Neuronal stem cell (in vitro differentiated cells): ENCODE measurements around the gene ZFAND2B.

Experiments
- DNase-seq: peaks from one replicate; pipeline ENCODE4 v3.0.0-alpha.2; 2013; ENCODE audit warnings: low spot score
- H2AFZ ChIP-seq: one replicate; pipeline ENCODE4 v1.6.1; 2013; ENCODE audit warnings: mild to moderate bottlenecking, low read length, inconsistent platforms
- H2AK5ac ChIP-seq: 2 replicates; pipeline ENCODE4 v1.6.1; 2013; ENCODE audit warnings: low read depth, mild to moderate bottlenecking, inconsistent platforms, low read length, moderate library complexity, mixed read lengths
- H2BK120ac ChIP-seq: 2 replicates; pipeline ENCODE4 v1.6.1; 2013; ENCODE audit warnings: low read depth, mild to moderate bottlenecking, inconsistent platforms, low read length, moderate library complexity, mixed read lengths
- H2BK12ac ChIP-seq: one replicate; pipeline ENCODE4 v1.6.1; 2013; ENCODE audit warnings: low read length, inconsistent platforms
- H2BK15ac ChIP-seq: 2 replicates; pipeline ENCODE4 v1.6.1; 2013; ENCODE audit warnings: mild to moderate bottlenecking, low read length, inconsistent platforms, mixed read lengths
- H2BK5ac ChIP-seq: one replicate; pipeline ENCODE4 v1.6.1; 2013; ENCODE audit warnings: inconsistent platforms, mild to moderate bottlenecking, low read length, moderate library complexity
- H3K14ac ChIP-seq: one replicate; pipeline ENCODE4 v1.6.1; 2013; ENCODE audit warnings: low read length, inconsistent platforms
- H3K18ac ChIP-seq: 2 replicates; pipeline ENCODE4 v1.6.1; 2013; ENCODE audit warnings: low read length, inconsistent platforms
- H3K23ac ChIP-seq: 2 replicates; pipeline ENCODE4 v1.6.1; 2013; ENCODE audit warnings: low read depth, mild to moderate bottlenecking, mixed read lengths, low read length, inconsistent platforms; ENCODE audit not compliant: poor library complexity
- H3K27ac ChIP-seq: replicated peaks from 3 replicates; pipeline ENCODE4 v1.5.1; 2013; ENCODE audit warnings: low read length, inconsistent platforms
- H3K27me3 ChIP-seq, 3 experiments: 2 replicates each; pipeline ENCODE4 v1.6.1; 2013; ENCODE audit warnings: low read length in 3 of 3, mild to moderate bottlenecking in 2 of 3, inconsistent platforms in 1 of 3, low read depth in 1 of 3, mixed read lengths in 1 of 3, moderate library complexity in 1 of 3; ENCODE audit not compliant: control insufficient read depth in 3 of 3, insufficient read depth in 3 of 3
- H3K36me3 ChIP-seq, 2 donors: replicated peaks in 1 of 2; 2 replicates each; pipeline ENCODE4 v1.6.1; 2013; ENCODE audit warnings: low read length in 2 of 2; ENCODE audit not compliant: control insufficient read depth in 2 of 2, insufficient read depth in 2 of 2
- H3K4ac ChIP-seq: 2 replicates; pipeline ENCODE4 v1.6.1; 2013; ENCODE audit warnings: inconsistent platforms, mild to moderate bottlenecking, low read length, moderate library complexity
- H3K4me1 ChIP-seq, 2 donors: 1 replicate in 1 of 2; 2 replicates in 1 of 2; pipeline ENCODE4 v1.6.1; 2013; ENCODE audit warnings: low read length in 2 of 2, low read depth in 1 of 2; ENCODE audit not compliant: control insufficient read depth in 2 of 2, insufficient read depth in 1 of 2
- H3K4me2 ChIP-seq: one replicate; pipeline ENCODE4 v1.6.1; 2013; ENCODE audit warnings: mild to moderate bottlenecking, low read length, inconsistent platforms; ENCODE audit not compliant: insufficient read depth, poor library complexity, severe bottlenecking
- H3K4me3 ChIP-seq, 2 donors: 2 replicates each; pipeline ENCODE4 v1.5.1; 2013; ENCODE audit warnings: low read length in 2 of 2, mild to moderate bottlenecking in 2 of 2, inconsistent platforms in 1 of 2, moderate library complexity in 1 of 2
- H3K79me1 ChIP-seq: one replicate; pipeline ENCODE4 v1.6.1; 2013; ENCODE audit warnings: low read depth, mild to moderate bottlenecking, inconsistent platforms, low read length, moderate library complexity
- H3K9ac ChIP-seq: one replicate; pipeline ENCODE4 v1.6.1; 2013; ENCODE audit warnings: mild to moderate bottlenecking, low read depth, low read length, inconsistent platforms; ENCODE audit not compliant: poor library complexity
- H3K9me3 ChIP-seq, 2 donors: replicated peaks in 1 of 2; 2 replicates each; pipeline versions ENCODE3 to v1.6.1; 2013; ENCODE audit warnings: low read length in 2 of 2, mild to moderate bottlenecking in 2 of 2, inconsistent platforms in 1 of 2, low read depth in 1 of 2, mixed read lengths in 1 of 2, moderate library complexity in 1 of 2; ENCODE audit not compliant: control insufficient read depth in 2 of 2, insufficient read depth in 1 of 2
- H4K8ac ChIP-seq: one replicate; pipeline ENCODE4 v1.6.1; 2013; ENCODE audit warnings: low read depth, mild to moderate bottlenecking, inconsistent platforms, low read length, moderate library complexity
- H4K91ac ChIP-seq: one replicate; pipeline ENCODE4 v1.6.1; 2013; ENCODE audit warnings: low read length, low read depth, mild to moderate bottlenecking, inconsistent platforms; ENCODE audit not compliant: poor library complexity
- WGBS, 2 donors: extraction: QIAGEN DNeasy Blood & Tissue Kit; methylation state at CpG; one replicate each; pipeline ENCODE4 v1.1.7; 2013; ENCODE audit warnings: missing lambda C conversion rate in 2 of 2, mixed read lengths in 1 of 2; ENCODE audit not compliant: insufficient read length in 2 of 2, insufficient replicate concordance in 1 of 2; ENCODE audit errors: extremely low coverage in 2 of 2; 5-methylcytosine and 5-hydroxymethylcytosine counted together

The ZFAND2B gene

DNA sequence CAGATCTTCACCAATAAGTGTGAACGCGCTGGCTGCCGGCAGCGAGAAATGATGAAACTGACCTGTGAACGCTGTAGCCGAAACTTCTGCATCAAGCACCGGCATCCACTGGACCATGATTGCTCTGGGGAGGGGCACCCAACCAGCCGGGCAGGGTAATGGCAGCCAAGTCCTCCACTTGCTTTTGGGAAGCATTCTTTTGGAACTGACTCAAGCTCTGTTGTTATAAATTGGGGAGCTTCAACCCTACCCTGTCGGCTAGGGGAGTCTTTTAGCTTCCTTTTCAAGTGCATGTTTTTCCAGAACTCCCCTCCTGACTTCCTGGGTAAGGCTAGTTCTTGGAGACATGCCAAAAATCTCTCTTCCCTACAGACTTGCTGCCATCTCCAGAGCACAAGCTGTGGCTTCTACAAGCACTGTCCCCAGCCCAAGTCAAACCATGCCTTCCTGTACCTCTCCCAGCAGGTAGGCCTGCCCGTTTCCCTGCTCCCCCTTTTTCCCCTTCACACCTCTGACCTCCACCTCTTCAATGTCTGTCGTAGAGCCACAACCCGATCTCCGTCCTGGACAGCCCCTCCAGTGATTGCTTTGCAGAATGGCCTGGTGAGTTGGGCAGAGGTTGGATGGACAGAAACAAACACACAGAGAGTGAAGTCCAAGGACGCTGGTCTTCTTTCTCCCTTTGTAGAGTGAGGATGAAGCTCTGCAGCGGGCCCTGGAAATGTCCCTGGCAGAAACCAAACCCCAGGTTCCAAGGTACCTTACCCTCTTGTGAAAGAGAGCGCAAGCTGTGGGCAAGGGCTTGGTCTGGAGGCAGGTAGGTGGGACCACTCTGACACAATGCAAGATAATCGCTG, 1.5 kb downstream of the ZFAND2B start:
- H2AFZ ChIP-seq, result no peak overlapping the region
- no peak overlapping the region for H2BK15ac ChIP-seq
- H3K9ac ChIP-seq, result no peak overlapping the region
- no peak overlapping the region for H3K14ac ChIP-seq
- H3K27ac ChIP-seq, result no peak overlapping the region
- WGBS, 2 donors, result no CpG with 5 or more reads among the region's 17 CpGs
- H3K18ac ChIP-seq, result no peak overlapping the region
- no peak overlapping the region for H4K91ac ChIP-seq
- H3K4me2 ChIP-seq, result no peak overlapping the region
- no peak overlapping the region for H2AK5ac ChIP-seq
- H2BK120ac ChIP-seq, result no peak overlapping the region
- no peaks in the 10 kb centered on the region for H3K27me3 ChIP-seq
- H2BK12ac ChIP-seq, result no peak overlapping the region
- no peak overlapping the region for H4K8ac ChIP-seq
- no peak overlapping the region for H3K4me3 ChIP-seq
- peaks cover 35 to 48% of the 10 kb centered on the region in 2 donors for H3K36me3 ChIP-seq
- H3K9me3 ChIP-seq, result peaks cover 0 to 2% of the 10 kb centered on the region in 2 donors
- H2BK5ac ChIP-seq, result no peak overlapping the region
- H3K4me1 ChIP-seq, result peaks cover 7 to 8% of the 10 kb centered on the region in 2 donors
- no peaks in the 10 kb centered on the region for H3K79me1 ChIP-seq
- no peak for DNase-seq
- no peak overlapping the region for H3K4ac ChIP-seq
- H3K23ac ChIP-seq, result no peak overlapping the region

DNA sequence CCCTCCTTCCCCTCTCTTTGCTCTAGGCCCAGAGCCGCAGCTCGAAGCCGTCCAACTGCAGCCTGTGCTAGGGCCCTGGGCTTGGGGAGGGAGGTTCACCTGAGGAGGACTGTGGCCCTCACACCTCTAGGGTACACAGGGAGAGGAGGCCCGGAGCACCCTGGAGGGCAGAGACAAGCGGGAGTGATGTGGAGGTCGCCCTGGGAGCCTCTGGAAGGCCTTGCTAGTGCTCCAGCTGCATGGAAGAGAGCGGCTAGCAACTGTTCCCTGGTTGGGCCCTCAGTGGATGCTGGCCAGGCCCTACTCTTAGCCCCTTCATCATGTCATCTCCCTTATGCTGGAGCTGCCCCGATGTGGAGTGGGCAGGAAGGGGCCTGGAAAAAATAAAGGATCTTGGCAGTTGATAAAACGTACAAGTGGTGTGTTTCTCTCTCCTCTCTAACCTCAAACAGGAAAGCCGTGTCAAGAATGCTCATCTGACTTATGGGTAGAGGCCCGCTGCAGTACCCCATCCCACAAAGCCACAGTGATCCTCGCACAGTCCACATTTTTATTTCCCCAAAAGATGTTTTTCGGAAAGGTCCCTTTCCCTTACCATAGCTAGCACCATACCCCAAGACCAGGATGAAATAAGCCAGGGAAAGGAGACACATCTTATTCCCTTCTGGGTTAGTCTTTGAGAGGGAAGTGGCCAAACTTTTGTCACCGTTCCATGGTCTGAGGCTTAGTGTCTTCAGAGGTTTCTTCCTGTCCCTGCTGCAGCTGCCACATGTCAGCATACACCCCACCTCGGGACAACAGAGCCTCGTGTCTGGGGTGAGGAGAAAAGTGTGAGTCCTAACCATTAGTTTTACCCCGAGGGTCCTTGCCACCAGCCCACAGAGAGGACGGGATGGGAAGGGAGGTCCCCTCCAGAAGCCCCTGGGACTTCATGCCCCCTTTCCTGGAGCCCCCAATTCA, 2.9 kb downstream of the ZFAND2B start:
- WGBS, 2 donors, result no CpG with 5 or more reads among the region's 18 CpGs
- no peak for DNase-seq
- no peak overlapping the region for H3K18ac ChIP-seq
- no peak overlapping the region for H2BK5ac ChIP-seq
- H2BK120ac ChIP-seq, result no peak overlapping the region
- peaks cover 47 to 62% of the 10 kb centered on the region in 2 donors for H3K36me3 ChIP-seq
- no peak overlapping the region for H2BK12ac ChIP-seq
- no peak overlapping the region for H4K91ac ChIP-seq
- no peak overlapping the region for H3K4me2 ChIP-seq
- peaks cover 7 to 8% of the 10 kb centered on the region in 2 donors for H3K4me1 ChIP-seq
- H3K9ac ChIP-seq, result peak overlapping the region; percentile 24
- H2BK15ac ChIP-seq, result no peak overlapping the region
- H3K14ac ChIP-seq, result no peak overlapping the region
- peaks cover 0 to 2% of the 10 kb centered on the region in 2 donors for H3K9me3 ChIP-seq
- no peak overlapping the region for H2AK5ac ChIP-seq
- no peak overlapping the region for H4K8ac ChIP-seq
- H3K4ac ChIP-seq, result no peak overlapping the region
- no peaks in the 10 kb centered on the region for H3K79me1 ChIP-seq
- no peak overlapping the region for H3K27ac ChIP-seq
- no peak overlapping the region for H2AFZ ChIP-seq
- no peaks in the 10 kb centered on the region for H3K27me3 ChIP-seq
- H3K23ac ChIP-seq, result no peak overlapping the region
- H3K4me3 ChIP-seq, result no peak overlapping the region

DNA sequence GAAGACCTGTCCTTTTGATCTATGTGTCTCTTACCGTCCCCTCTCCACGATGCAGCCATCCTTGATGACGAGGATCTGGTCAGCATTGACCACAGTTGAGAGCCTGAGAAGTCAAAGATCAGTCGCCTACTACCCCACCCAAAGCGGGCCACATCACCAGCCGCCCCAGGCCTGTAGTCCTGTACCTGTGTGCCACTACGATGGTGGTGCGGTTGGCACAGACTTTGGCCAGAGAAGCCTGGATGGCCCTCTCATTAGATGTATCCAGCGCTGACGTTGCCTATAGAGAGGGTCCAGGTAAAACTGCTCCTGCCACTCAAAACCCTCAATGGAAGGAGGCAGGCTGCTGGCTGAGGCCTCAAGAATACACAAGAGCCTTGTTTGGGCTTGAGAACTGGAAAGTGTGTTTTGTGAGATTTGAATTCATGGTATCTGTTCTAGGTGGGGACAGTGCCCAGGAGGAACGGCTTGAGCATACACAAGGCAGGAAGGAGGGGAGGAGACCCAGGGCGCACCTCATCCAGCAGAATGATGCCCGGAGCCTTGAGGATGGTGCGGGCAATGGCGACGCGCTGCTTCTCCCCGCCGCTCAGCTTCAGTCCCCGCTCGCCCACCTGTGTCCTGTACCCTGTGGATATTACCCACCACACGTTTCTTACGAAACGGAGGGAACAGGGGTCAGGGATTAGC, 3.8 kb downstream of the ZFAND2B start:
- H3K36me3 ChIP-seq, result peaks cover 51 to 70% of the 10 kb centered on the region in 2 donors

More for the DNA sequence above, 3.8 kb downstream of the ZFAND2B start:
- Histone ChIP-seq H4K91ac (no peak overlapping the region), H2BK5ac (no peak overlapping the region), H3K27ac (no peak overlapping the region), H3K79me1 (no peaks in the 10 kb centered on the region), H3K27me3 (no peaks in the 10 kb centered on the region), H3K18ac (no peak overlapping the region), H3K4me2 (no peak overlapping the region), H3K4me1 (peaks cover 7 to 8% of the 10 kb centered on the region in 2 donors), H2AK5ac (no peak overlapping the region), H2AFZ (no peak overlapping the region), H3K23ac (no peak overlapping the region), H2BK15ac (no peak overlapping the region), H3K4me3 (no peak overlapping the region), H2BK12ac (no peak overlapping the region), H3K9ac (no peak overlapping the region), H4K8ac (no peak overlapping the region), H2BK120ac (no peak overlapping the region), H3K9me3 (no peaks in the 10 kb centered on the region), H3K4ac (no peak overlapping the region), H3K14ac (no peak overlapping the region)
- DNase-seq, result no peak
- WGBS, 2 donors, result no CpG with 5 or more reads among the region's 24 CpGs
